Ishikawa (cell line): Measurements from ENCODE around the gene RGSL1.

ENCODE experiments used
- CEBPB ChIP-seq: IDR thresholded peaks from 2 replicates; pipeline ENCODE4 v1.6.1; 2012
- CREB1 ChIP-seq: IDR thresholded peaks from 2 replicates; pipeline ENCODE4 v1.6.1; 2012; ENCODE audit warnings: low read depth
- EP300 ChIP-seq: IDR thresholded peaks from 2 replicates; pipeline ENCODE4 v1.6.1; 2012; ENCODE audit warnings: borderline replicate concordance
- FOXM1 ChIP-seq: IDR thresholded peaks from 2 replicates; pipeline ENCODE4 v1.6.1; 2012; ENCODE audit warnings: low read depth, borderline replicate concordance
- MAX ChIP-seq: IDR thresholded peaks from 2 replicates; pipeline ENCODE4 v1.6.1; 2012
- NFIC ChIP-seq: IDR thresholded peaks from 2 replicates; pipeline ENCODE4 v1.6.1; 2012
- RAD21 ChIP-seq: IDR thresholded peaks from 2 replicates; pipeline ENCODE4 v1.6.1; 2012; ENCODE audit warnings: low read depth
- REST ChIP-seq: IDR thresholded peaks from 2 replicates; pipeline ENCODE4 v1.6.1; 2012; ENCODE audit warnings: low read depth, mild to moderate bottlenecking
- TCF12 ChIP-seq: IDR thresholded peaks from 2 replicates; pipeline ENCODE4 v1.6.1; 2012; ENCODE audit warnings: low read depth
- USF1 ChIP-seq: IDR thresholded peaks from 2 replicates; pipeline ENCODE4 v1.6.1; 2012
- ZBTB7A ChIP-seq: IDR thresholded peaks from 2 replicates; pipeline ENCODE4 v1.6.1; 2012; ENCODE audit warnings: low read depth

- TF ChIP-seq CEBPB = no peak
- no peak for TF ChIP-seq TCF12
- no peak for TF ChIP-seq EP300
- no peak for TF ChIP-seq USF1
- TF ChIP-seq REST = no peak
- TF ChIP-seq NFIC = no peak
- no peak for TF ChIP-seq MAX
- TF ChIP-seq ZBTB7A = no peak
- TF ChIP-seq CREB1 = no peak
- TF ChIP-seq RAD21 = no peak
- TF ChIP-seq FOXM1 = no peak
Measured at GRCh38 chr1:182580736-182581135, 130.8 kb downstream of the RGSL1 start.
